ENCODE data around the gene NOX5. TPM values are rescaled to one million over a fixed set of nuclear protein-coding genes. Genes with fewer than 3 reads are reported as not detected.

Gene NOX5
- total RNA-seq, 3 donors from 2014 or later (not counting 1 experiment from before 2014, with no cell fraction given), result 0.20 TPM; not detected in 2

- no peak overlapping the region for H3K27ac Mint-ChIP-seq
- intact Hi-C loops (cut with micrococcal nuclease), result no loop called here
- no peaks in the 10 kb centered on the region for H3K4me1 Mint-ChIP-seq
- Histone ChIP-seq H3K36me3 (ENCODE audit: control insufficient read depth, insufficient read depth, low read length) (no peaks in the 10 kb centered on the region), H3K4me3 (ENCODE audit: low read length) (no peak overlapping the region), H3K27ac (ENCODE audit: low read length) (no peak overlapping the region), H3K9me3 (ENCODE audit: control insufficient read depth, insufficient read depth, low read length) (no peaks in the 10 kb centered on the region), H3K4me1 (ENCODE audit: control insufficient read depth, insufficient read depth, low read length) (no peaks in the 10 kb centered on the region), H3K27me3 (ENCODE audit: control insufficient read depth, insufficient read depth, low read length) (no peaks in the 10 kb centered on the region)
- H3K36me3 Mint-ChIP-seq, result no peaks in the 10 kb centered on the region
- WGBS (ENCODE audit: insufficient coverage), result 80% methylated on average over 5 of the region's 5 CpGs
- H3K4me3 Mint-ChIP-seq, result no peak overlapping the region
- H3K27me3 Mint-ChIP-seq (ENCODE audit: low read depth in 2 of 2), result peaks cover 5 to 11% of the 10 kb centered on the region in 2 donors
- DNase-seq, result no peak
- ATAC-seq, result no peak
- no peaks in the 10 kb centered on the region for H3K9me3 Mint-ChIP-seq
- TF ChIP-seq CTCF (IDR thresholded peaks at IDR 0.05), result no peak
Measured at GRCh38 chr15:69016021-69016595, 1.6 kb downstream of the NOX5 start.

GRCh38 chr15:69017978-69018377 is 3.5 kb downstream of the NOX5 start:
- ATAC-seq (no peak), DNase-seq (no peak)
- Mint-ChIP-seq H3K27me3 (ENCODE audit: low read depth in 2 of 2) (peaks cover 18 to 19% of the 10 kb centered on the region in 2 donors), H3K4me3 (no peak overlapping the region), H3K4me1 (no peaks in the 10 kb centered on the region), H3K9me3 (no peaks in the 10 kb centered on the region), H3K36me3 (no peaks in the 10 kb centered on the region), H3K27ac (no peak overlapping the region)
- WGBS (ENCODE audit: insufficient coverage), result 88% methylated on average over 7 of the region's 7 CpGs
- Histone ChIP-seq H3K4me1 (ENCODE audit: control insufficient read depth, insufficient read depth, low read length) (no peaks in the 10 kb centered on the region), H3K9me3 (ENCODE audit: control insufficient read depth, insufficient read depth, low read length) (no peaks in the 10 kb centered on the region), H3K27ac (ENCODE audit: low read length) (no peak overlapping the region), H3K36me3 (ENCODE audit: control insufficient read depth, insufficient read depth, low read length) (no peaks in the 10 kb centered on the region), H3K27me3 (ENCODE audit: control insufficient read depth, insufficient read depth, low read length) (no peaks in the 10 kb centered on the region), H3K4me3 (ENCODE audit: low read length) (no peak overlapping the region)
- intact Hi-C loops (cut with micrococcal nuclease), result no loop called here
- TF ChIP-seq CTCF (IDR thresholded peaks at IDR 0.05), result no peak

- 84% methylated on average over 6 of the region's 6 CpGs for WGBS (ENCODE audit: insufficient coverage)
Measured at GRCh38 chr15:69018951-69019350, 4.5 kb downstream of the NOX5 start.

More at GRCh38 chr15:69018951-69019350, 4.5 kb downstream of the NOX5 start:
- Mint-ChIP-seq H3K27me3 (ENCODE audit: low read depth in 2 of 2) (peaks cover 20 to 21% of the 10 kb centered on the region in 2 donors), H3K9me3 (no peaks in the 10 kb centered on the region), H3K36me3 (no peaks in the 10 kb centered on the region), H3K4me1 (no peaks in the 10 kb centered on the region), H3K4me3 (no peak overlapping the region), H3K27ac (no peak overlapping the region)
- H3K4me1 ChIP-seq (ENCODE audit: control insufficient read depth, insufficient read depth, low read length), result no peaks in the 10 kb centered on the region
- ATAC-seq (no peak), DNase-seq (no peak)
- no peaks in the 10 kb centered on the region for H3K9me3 ChIP-seq (ENCODE audit: control insufficient read depth, insufficient read depth, low read length)
- no peaks in the 10 kb centered on the region for H3K27me3 ChIP-seq (ENCODE audit: control insufficient read depth, insufficient read depth, low read length)
- TF ChIP-seq CTCF (IDR thresholded peaks at IDR 0.05), result no peak
- H3K4me3 ChIP-seq (ENCODE audit: low read length), result no peak overlapping the region
- no peak overlapping the region for H3K27ac ChIP-seq (ENCODE audit: low read length)
- no peaks in the 10 kb centered on the region for H3K36me3 ChIP-seq (ENCODE audit: control insufficient read depth, insufficient read depth, low read length)
- intact Hi-C loops (cut with micrococcal nuclease), result no loop called here
